ENCODE measurements around the gene CD46. TPM values are rescaled to one million over a fixed set of nuclear protein-coding genes. Genes with fewer than 3 reads are reported as not detected.
"Not testable (repeated sequence)": the region's sequence is repeated elsewhere in the genome, so short reads cannot be mapped to it uniquely, and the experiment has no call there.

CD46 gene
- total RNA-seq, 1 experiment from 2014 or later = 152 TPM

DNA sequence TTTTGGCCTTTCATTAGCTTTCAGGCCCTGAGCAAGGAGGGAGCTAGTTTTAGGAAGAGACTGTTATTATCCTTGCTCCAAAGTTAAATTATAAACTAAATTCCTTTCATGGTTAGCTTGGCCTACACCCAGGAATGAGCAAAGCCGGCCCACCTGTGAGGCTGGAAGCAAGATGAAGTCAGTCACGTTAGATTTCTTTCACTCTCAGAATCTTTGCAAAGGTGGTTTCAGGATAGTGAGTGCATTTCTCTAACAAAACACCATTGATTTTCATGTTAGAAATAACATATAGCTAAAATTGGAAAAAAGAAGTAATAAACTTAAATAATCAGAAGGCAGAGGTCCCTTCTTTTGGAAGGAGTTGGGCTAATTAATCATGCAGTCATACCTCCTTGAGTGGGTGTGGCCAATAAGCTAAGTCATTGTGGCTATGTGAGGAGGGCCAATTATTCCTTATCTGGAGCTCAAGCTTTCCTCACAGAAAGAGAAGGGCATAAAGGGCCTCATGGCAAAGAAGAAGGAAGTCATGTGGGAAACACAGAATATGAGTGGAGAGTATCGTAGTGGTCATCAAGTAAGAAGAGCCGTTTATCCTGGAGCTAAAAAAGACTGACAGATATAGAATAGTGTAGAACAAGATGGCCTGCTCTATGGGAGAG, 23.5 kb upstream of the CD46 start:
- not testable (repeated sequence) for H3K27ac ChIP-seq (ENCODE audit: low read length); H3K4me2 ChIP-seq (ENCODE audit: low read depth, low read length, poor library complexity, severe bottlenecking); H3K9me2 ChIP-seq (replicated peaks; ENCODE audit: insufficient read depth, low read length); H3K9ac ChIP-seq (ENCODE audit: low read length); H2AFZ ChIP-seq (ENCODE audit: low read length); H4K20me1 ChIP-seq (ENCODE audit: insufficient read depth, low read depth, low read length); H3K4me3 ChIP-seq (ENCODE audit: low read length); H3K36me3 ChIP-seq (ENCODE audit: insufficient read depth, low read length); DNase-seq; H3K27me3 ChIP-seq (ENCODE audit: low read length); H3K79me2 ChIP-seq (ENCODE audit: low read length); H3K9me3 ChIP-seq (ENCODE audit: low read length); H3K4me1 ChIP-seq (ENCODE audit: low read length)

GRCh38 chr1:207737503-207738157, 14.2 kb upstream of the CD46 start:
- H2AFZ ChIP-seq (ENCODE audit: low read length); H3K27me3 ChIP-seq (ENCODE audit: low read length); H3K9ac ChIP-seq (ENCODE audit: low read length); H3K4me1 ChIP-seq (ENCODE audit: low read length); H3K36me3 ChIP-seq (ENCODE audit: insufficient read depth, low read length); H3K4me3 ChIP-seq (ENCODE audit: low read length); H3K9me2 ChIP-seq (replicated peaks; ENCODE audit: insufficient read depth, low read length); H3K79me2 ChIP-seq (ENCODE audit: low read length); H4K20me1 ChIP-seq (ENCODE audit: insufficient read depth, low read depth, low read length); H3K27ac ChIP-seq (ENCODE audit: low read length); DNase-seq; H3K9me3 ChIP-seq (ENCODE audit: low read length); H3K4me2 ChIP-seq (ENCODE audit: low read depth, low read length, poor library complexity, severe bottlenecking): not testable (repeated sequence)

GRCh38 chr1:207738158-207738659, 13.6 kb upstream of the CD46 start:
- not testable (repeated sequence) for H3K9me2 ChIP-seq (replicated peaks; ENCODE audit: insufficient read depth, low read length); H3K79me2 ChIP-seq (ENCODE audit: low read length); H3K9me3 ChIP-seq (ENCODE audit: low read length); H3K4me1 ChIP-seq (ENCODE audit: low read length); H2AFZ ChIP-seq (ENCODE audit: low read length); H3K27ac ChIP-seq (ENCODE audit: low read length); H3K4me2 ChIP-seq (ENCODE audit: low read depth, low read length, poor library complexity, severe bottlenecking); H3K9ac ChIP-seq (ENCODE audit: low read length); H3K36me3 ChIP-seq (ENCODE audit: insufficient read depth, low read length); H3K27me3 ChIP-seq (ENCODE audit: low read length); DNase-seq; H3K4me3 ChIP-seq (ENCODE audit: low read length); H4K20me1 ChIP-seq (ENCODE audit: insufficient read depth, low read depth, low read length)

- H4K20me1 ChIP-seq (ENCODE audit: insufficient read depth, low read depth, low read length) = no peaks in the 10 kb centered on the region
- H3K4me3 ChIP-seq (ENCODE audit: low read length) = no peak overlapping the region
- no peaks in the 10 kb centered on the region for H3K9me2 ChIP-seq (replicated peaks; ENCODE audit: insufficient read depth, low read length)
- H3K27ac ChIP-seq (ENCODE audit: low read length) = no peak overlapping the region
- no peak overlapping the region for H2AFZ ChIP-seq (ENCODE audit: low read length)
- H3K9ac ChIP-seq (ENCODE audit: low read length) = no peak overlapping the region
- no peaks in the 10 kb centered on the region for H3K36me3 ChIP-seq (ENCODE audit: insufficient read depth, low read length)
- no peaks in the 10 kb centered on the region for H3K9me3 ChIP-seq (ENCODE audit: low read length)
- H3K79me2 ChIP-seq (ENCODE audit: low read length) = no peaks in the 10 kb centered on the region
- no peaks in the 10 kb centered on the region for H3K27me3 ChIP-seq (ENCODE audit: low read length)
- no peaks in the 10 kb centered on the region; the same call in 1 of the 2 replicates for H3K4me1 ChIP-seq (ENCODE audit: low read length)
- no peak overlapping the region for H3K4me2 ChIP-seq (ENCODE audit: low read depth, low read length, poor library complexity, severe bottlenecking)
- no peak for DNase-seq
These were observed 11.6 kb upstream of the CD46 start for GRCh38 chr1:207740207-207740606.

DNA sequence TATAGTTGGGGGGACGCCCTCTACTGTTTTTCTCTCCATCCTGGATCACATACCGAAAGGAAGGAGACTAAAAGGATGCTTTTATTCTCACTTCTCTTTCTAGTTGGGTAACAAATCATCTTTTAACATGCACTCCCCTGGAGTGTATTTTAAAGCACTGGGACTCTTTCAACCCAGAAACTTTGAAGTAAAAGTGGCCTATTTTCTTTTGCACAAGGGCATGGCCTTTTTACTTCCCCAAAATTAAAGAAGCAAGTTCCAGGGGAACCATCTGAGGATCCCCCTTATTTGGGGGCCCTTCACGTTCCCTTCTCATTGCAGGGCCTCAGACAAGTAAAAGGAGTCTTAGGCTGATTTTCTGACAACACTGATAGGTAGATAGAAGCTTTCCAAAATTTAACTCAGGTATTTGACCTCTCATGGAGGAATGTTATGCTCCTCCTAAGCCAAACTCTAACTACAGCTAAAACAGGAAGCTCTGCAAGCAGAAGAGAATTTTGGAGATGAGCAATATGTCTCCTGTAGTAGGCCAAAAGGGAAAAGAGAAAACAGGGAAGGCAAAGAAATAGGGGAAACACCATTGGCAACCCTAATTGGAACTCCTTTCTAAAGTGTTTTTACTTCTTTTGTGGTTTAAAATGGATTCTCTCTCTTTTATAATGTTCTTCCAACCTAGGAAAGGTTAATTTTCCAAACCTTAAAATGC, 8.9 kb upstream of the CD46 start:
- H3K9me3 ChIP-seq (ENCODE audit: low read length) = no peaks in the 10 kb centered on the region
- H2AFZ ChIP-seq (ENCODE audit: low read length) = no peak overlapping the region
- no peak overlapping the region for H3K4me3 ChIP-seq (ENCODE audit: low read length)
- H3K27me3 ChIP-seq (ENCODE audit: low read length) = no peaks in the 10 kb centered on the region
- no peak overlapping the region for H3K9ac ChIP-seq (ENCODE audit: low read length)
- H4K20me1 ChIP-seq (ENCODE audit: insufficient read depth, low read depth, low read length) = no peaks in the 10 kb centered on the region
- no peak for DNase-seq
- no peaks in the 10 kb centered on the region for H3K36me3 ChIP-seq (ENCODE audit: insufficient read depth, low read length)
- H3K4me2 ChIP-seq (ENCODE audit: low read depth, low read length, poor library complexity, severe bottlenecking) = no peak overlapping the region
- H3K79me2 ChIP-seq (ENCODE audit: low read length) = no peaks in the 10 kb centered on the region
- H3K4me1 ChIP-seq (ENCODE audit: low read length) = peaks cover 4% of the 10 kb centered on the region
- no peak overlapping the region for H3K27ac ChIP-seq (ENCODE audit: low read length)
- no peaks in the 10 kb centered on the region for H3K9me2 ChIP-seq (replicated peaks; ENCODE audit: insufficient read depth, low read length)

GRCh38 chr1:207744000-207744534, 7.8 kb upstream of the CD46 start:
- no peak overlapping the region for H3K27ac ChIP-seq (ENCODE audit: low read length)
- H3K9ac ChIP-seq (ENCODE audit: low read length) = no peak overlapping the region
- no peaks in the 10 kb centered on the region for H3K27me3 ChIP-seq (ENCODE audit: low read length)
- H3K79me2 ChIP-seq (ENCODE audit: low read length) = no peaks in the 10 kb centered on the region
- peaks cover 15% of the 10 kb centered on the region for H3K4me1 ChIP-seq (ENCODE audit: low read length)
- no peaks in the 10 kb centered on the region for H3K9me3 ChIP-seq (ENCODE audit: low read length)
- no peak overlapping the region for H3K4me2 ChIP-seq (ENCODE audit: low read depth, low read length, poor library complexity, severe bottlenecking)
- no peaks in the 10 kb centered on the region for H3K36me3 ChIP-seq (ENCODE audit: insufficient read depth, low read length)
- no peak for DNase-seq
- H4K20me1 ChIP-seq (ENCODE audit: insufficient read depth, low read depth, low read length) = no peaks in the 10 kb centered on the region
- H3K4me3 ChIP-seq (ENCODE audit: low read length) = no peak overlapping the region
- H2AFZ ChIP-seq (ENCODE audit: low read length) = no peak overlapping the region
- H3K9me2 ChIP-seq (replicated peaks; ENCODE audit: insufficient read depth, low read length) = no peaks in the 10 kb centered on the region

GRCh38 chr1:207745285-207745684, 6.6 kb upstream of the CD46 start:
- H3K4me1 ChIP-seq (ENCODE audit: low read length) = peaks cover 27% of the 10 kb centered on the region
- H3K27ac ChIP-seq (ENCODE audit: low read length) = no peak overlapping the region
- H3K27me3 ChIP-seq (ENCODE audit: low read length) = no peaks in the 10 kb centered on the region
- H2AFZ ChIP-seq (ENCODE audit: low read length) = no peak overlapping the region
- H3K9ac ChIP-seq (ENCODE audit: low read length) = no peak overlapping the region
- no peaks in the 10 kb centered on the region for H3K79me2 ChIP-seq (ENCODE audit: low read length)
- H3K36me3 ChIP-seq (ENCODE audit: insufficient read depth, low read length) = no peaks in the 10 kb centered on the region
- H3K4me2 ChIP-seq (ENCODE audit: low read depth, low read length, poor library complexity, severe bottlenecking) = no peak overlapping the region
- DNase-seq = no peak
- no peaks in the 10 kb centered on the region for H3K9me3 ChIP-seq (ENCODE audit: low read length)
- H3K4me3 ChIP-seq (ENCODE audit: low read length) = no peak overlapping the region
- no peaks in the 10 kb centered on the region for H3K9me2 ChIP-seq (replicated peaks; ENCODE audit: insufficient read depth, low read length)
- no peaks in the 10 kb centered on the region for H4K20me1 ChIP-seq (ENCODE audit: insufficient read depth, low read depth, low read length)
